Hepatic stellate cell (primary cell): ENCODE measurements around the gene CYTH1.
"Not testable (repeated sequence)": the region's sequence is repeated elsewhere in the genome, so short reads cannot be mapped to it uniquely, and the experiment has no call there.

Experiments used
- DNase-seq: peaks from one replicate; pipeline ENCODE4 v3.0.0; 2011; ENCODE audit warnings: low spot score

Gene CYTH1

DNA sequence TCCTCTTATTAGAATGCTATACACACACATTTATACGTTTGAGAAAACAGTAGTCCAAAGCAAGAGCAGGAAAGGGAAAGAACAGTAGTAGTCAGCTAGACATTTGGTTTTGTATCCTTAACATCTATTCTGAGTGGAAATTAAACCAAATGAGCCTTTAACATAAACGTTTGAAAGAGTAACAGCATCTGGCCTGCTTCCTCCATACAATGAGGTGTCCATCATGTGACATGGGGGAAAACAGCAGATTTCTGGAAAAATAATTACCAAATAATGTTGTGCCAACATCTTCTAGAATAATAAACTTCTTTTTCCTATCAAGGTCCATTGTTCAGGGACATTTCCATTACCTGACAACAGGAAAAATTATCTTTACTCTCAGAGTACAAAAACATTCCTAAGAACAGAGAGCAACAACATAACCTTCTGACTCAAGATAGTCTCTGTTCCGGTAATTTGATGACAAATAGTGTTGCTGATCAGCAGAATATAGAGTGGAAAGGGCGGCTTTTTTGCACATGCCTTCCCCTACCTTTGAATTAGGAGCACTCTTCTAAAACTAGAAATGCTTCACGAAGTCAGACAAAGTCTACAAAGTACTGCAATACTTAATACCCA is 20.2 kb downstream of the CYTH1 start:
- DNase-seq = no peak

DNA sequence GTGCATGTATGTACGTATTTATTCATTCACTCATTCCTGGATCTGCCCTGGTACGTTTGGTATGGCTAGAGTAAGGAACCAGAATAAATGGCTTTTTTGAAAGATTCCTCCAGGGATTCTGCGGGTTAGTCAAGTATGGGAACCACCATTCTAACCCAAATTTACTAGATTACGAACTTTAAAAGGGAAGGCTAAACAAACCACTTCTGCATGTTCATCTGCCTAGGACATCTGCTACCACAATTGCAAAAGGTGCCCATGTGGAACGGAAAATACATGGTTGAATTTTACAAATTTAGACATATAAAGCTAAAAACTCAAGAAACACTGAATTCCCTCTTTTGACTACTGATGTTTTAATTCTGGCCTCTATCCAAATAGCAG is 22.1 kb downstream of the CYTH1 start:
- no peak for DNase-seq

- no peak for DNase-seq
Measured at GRCh38 chr17:78759203-78759968, 22.7 kb downstream of the CYTH1 start.

GRCh38 chr17:78753316-78754250 is 28.5 kb downstream of the CYTH1 start:
- DNase-seq = no peak

GRCh38 chr17:78751447-78752161 is 30.5 kb downstream of the CYTH1 start:
- no peak for DNase-seq

GRCh38 chr17:78751000-78751399 is 31.1 kb downstream of the CYTH1 start:
- DNase-seq = not testable (repeated sequence)

DNA sequence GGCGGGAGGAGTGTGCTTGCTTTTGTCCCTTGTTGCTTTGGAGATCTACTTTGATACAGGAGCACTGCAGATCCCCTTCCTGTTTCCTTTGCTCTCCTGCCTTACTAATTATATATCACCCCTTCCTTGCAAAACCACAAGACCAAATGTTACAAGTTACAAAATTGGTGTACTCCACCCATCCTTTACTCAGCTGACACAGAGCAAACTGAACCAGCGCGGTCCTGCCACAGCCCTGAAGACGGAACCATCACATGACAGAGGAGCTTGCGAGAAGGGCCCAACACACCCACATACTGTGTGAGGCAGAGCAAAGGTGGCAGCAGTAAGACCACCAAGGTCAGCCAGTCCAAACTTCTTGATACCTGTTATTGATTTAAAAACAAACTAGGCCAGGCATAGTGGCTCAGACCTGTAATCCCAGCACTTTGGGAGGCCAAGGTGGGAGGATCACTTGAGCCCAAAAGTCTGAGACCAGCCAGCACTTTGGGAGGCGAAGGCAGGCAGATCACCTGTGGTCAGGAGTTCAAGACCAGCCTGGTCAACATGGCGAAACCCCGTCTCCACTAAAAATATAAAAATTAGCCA is 33.2 kb downstream of the CYTH1 start:
- no peak for DNase-seq

DNA sequence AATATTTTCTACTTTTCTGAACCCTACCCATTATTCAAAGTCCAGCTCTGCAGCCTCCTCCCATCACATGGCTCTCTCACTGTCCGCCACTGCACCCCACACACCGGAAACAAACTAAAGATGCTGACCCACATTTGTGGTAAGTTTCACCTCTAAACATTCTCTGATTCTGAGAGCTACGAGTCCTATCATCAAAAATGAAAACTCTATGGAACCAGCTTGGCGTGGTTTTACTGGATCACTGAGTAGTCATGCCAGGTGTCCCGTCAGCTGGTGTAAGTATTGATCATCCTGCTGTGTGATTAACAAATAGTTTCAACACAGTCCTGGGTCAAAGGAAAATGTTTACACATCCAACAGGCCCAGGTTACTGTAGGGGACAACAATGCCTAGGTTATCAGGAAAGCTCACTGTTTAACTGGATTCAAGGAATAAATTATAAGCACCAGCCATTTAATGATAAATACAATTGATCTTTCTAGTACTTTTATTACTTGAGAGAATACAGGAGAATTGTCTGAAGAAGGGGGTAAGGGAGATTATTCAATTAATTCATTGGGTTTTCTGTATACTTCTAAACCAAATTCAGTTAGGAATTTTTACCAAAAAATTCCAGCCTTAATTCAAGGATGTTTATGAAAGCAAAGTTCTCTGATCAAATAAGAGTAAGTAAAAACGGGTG is 33.9 kb downstream of the CYTH1 start:
- DNase-seq = no peak

- DNase-seq = no peak
Measured at GRCh38 chr17:78747488-78747887, 34.6 kb downstream of the CYTH1 start.

DNA sequence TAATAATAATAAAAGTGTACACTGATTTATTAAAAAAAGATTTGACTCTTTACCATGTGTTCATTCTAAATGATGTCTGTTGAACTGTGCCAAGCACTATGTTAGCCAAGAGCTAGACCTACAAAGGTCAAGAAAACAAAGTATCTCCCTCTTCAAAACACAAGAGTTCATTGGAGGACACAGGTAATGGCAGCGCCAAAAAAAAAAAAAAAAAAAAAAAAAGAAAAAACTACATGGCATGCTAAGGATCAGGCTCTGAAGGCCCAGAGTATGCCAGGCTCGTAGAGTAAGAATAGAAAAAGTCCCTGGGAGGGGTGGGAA is 35.2 kb downstream of the CYTH1 start:
- no peak for DNase-seq

GRCh38 chr17:78746263-78746948 is 35.7 kb downstream of the CYTH1 start:
- no peak for DNase-seq

- no peak for DNase-seq
Measured at GRCh38 chr17:78745407-78746088, 36.5 kb downstream of the CYTH1 start.

DNA sequence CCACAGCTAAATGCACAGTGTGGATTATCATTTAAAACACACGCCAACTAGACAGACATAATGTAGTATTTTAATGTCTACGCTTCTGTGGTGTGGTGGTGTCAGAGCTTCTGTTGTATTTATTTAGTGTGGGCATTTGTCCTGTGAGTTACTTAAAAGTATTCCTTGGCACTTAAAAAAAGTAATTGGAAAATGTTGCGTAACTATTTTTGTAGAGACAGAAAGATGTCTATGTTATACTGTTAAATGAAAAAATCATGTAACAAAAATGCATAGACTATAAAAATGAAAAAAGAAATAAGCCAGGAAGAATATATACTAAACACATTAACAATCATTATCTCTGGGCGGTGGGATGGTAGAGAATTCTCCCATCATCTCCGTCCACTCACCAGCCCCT is 39.2 kb downstream of the CYTH1 start:
- no peak for DNase-seq

GRCh38 chr17:78741644-78742284 is 40.3 kb downstream of the CYTH1 start:
- DNase-seq = no peak

DNA sequence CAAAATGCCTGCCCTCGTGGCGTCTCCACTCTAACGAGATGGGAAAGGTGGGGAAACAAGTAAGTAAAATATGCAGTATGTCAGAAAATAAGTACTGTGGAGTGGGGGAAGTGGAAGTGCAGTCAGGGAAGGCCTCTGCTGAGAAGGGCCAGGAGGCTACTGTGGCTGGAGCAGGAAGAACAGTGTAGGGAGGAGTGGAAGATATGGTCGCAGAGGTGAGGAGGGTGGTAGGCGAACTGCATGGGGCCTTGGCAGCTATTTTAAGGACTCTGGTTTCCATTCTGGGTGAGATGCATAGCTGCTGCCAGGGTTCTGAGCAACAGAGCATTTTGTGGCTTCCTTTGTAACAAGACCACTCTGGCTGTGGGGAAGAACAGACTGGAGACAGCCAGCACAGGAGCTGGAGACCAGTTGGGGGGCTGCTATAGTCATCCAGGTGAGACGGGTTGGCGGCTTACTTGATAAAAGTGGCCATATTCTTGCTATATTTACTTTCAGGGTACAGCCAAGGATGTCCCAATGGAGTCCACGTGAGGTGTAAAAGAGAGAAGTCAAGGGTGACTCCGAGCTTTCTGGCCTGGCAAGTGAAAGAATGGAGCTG is 42.6 kb downstream of the CYTH1 start:
- no peak for DNase-seq

DNA sequence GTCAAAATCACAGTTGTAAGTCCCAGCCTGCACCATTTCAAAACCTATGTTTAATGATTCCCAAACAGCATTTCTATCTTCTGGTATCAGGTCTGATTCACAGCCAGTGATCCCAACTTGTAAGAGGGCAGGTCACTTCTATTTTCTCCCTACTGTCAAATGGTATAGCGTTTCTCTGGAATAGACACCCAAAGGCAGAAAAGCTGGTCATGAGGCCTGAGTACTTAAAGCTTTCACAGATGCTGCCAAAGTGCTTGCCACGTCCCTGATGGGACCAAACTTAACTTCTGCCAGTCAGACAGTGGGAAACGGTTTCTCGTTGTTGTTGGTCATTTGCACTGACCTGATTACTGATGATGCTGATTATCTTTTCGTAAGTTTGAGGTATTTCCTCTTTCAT is 43.4 kb downstream of the CYTH1 start:
- DNase-seq = no peak

DNA sequence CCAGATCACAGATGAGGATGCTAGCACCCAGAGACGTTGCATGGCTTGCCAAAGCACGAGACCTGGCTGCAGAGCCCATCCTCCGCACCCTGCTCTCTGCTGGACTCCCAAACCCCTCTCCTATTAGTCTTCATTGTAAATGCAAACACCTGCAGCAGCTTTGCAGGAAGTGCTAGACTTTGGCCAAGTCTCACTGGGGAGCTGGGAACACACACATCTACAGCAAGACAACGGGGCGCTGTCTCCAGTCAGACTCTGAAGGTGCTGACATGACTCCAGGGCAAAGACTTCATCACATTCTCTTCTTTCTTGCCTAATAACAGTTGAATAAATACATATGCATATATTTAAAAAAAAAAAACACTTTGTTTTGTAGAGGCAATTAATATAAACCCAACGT is 43.8 kb downstream of the CYTH1 start:
- DNase-seq = no peak

GRCh38 chr17:78737332-78737731 is 44.7 kb downstream of the CYTH1 start:
- DNase-seq = peak; percentile 42

DNA sequence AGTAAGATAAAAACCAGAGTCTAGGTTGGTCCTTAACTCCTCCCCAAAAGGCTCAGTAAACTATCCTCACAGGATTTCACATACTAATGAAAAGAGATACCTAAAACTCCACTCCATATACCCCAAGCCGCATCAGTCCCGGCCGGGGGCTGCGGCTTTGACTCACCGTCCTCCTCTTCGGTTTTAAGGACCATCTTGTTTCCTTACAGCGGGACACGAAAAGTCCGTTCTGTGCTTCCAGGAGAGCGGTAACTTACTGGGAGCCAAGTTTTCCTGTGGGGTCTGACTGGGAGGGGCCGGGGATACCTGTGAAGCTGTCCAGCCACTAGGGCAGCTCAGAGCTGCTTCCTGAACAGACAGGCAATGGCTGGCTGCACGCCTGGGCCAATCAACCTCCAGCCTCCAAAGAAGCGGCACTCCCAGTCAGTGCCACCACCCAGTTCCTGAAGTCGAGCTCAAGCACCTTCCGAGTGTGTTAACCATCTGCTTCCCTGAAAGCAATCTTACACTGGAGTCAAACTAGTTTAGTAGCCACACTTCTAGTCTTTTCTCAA is 45.5 kb downstream of the CYTH1 start:
- DNase-seq = no peak
